Adrenal gland (tissue), 12 donors: ENCODE data around the gene KCNT2. TPM values are rescaled to one million over a fixed set of nuclear protein-coding genes. Genes with fewer than 3 reads are reported as not detected.

Source experiments
- DNase-seq, 7 donors: peaks; one replicate each; pipeline ENCODE4 v3.0.0-alpha.2; 2019 to 2020
- H3K27ac ChIP-seq, 5 donors: fragments of 200-600 bp; sonication (generic) in 4 of 5; 1 replicate in 3 of 5; 2 replicates in 2 of 5; pipeline versions ENCODE4 v1.5.1 to v1.8.0; 2016 to 2020; ENCODE audit warnings: mild to moderate bottlenecking in 1 of 5
- H3K27me3 ChIP-seq: fragments of 200-600 bp; 2 replicates; pipeline ENCODE4 v1.8.0; 2021
- H3K36me3 ChIP-seq, 2 donors: fragments of 200-600 bp; replicated peaks in 1 of 2; 1 replicate in 1 of 2; 2 replicates in 1 of 2; pipeline versions ENCODE4 v1.5.1 to v1.8.0; 2018 to 2022
- H3K4me1 ChIP-seq, 2 donors: fragments of 200-600 bp; replicated peaks in 1 of 2; 1 replicate in 1 of 2; 2 replicates in 1 of 2; pipeline versions ENCODE4 v1.5.1 to v1.8.0; 2018 to 2021
- H3K4me3 ChIP-seq, 4 donors: fragments of 200-600 bp; sonication (generic) in 3 of 4; one replicate each; pipeline ENCODE4 v1.5.1; 2016 to 2018
- H3K9me3 ChIP-seq, 3 donors: fragments of 200-600 bp; sonication (generic) in 1 of 3; replicated peaks in 1 of 3; 1 replicate in 2 of 3; 2 replicates in 1 of 3; pipeline versions ENCODE4 v1.5.1 to v1.8.0; 2016 to 2021
- POLR2A ChIP-seq, 2 donors: fragments of 450-650 bp; IDR thresholded peaks; one replicate each; pipeline ENCODE4 v1.6.1; 2017; ENCODE audit warnings: antibody characterized with exemption in 2 of 2, mild to moderate bottlenecking in 2 of 2, moderate library complexity in 1 of 2
- WGBS, 4 donors: extraction: QIAGEN DNeasy Blood & Tissue Kit in 2 of 4; methylation state at CpG; one replicate each; pipeline versions ENCODE4 v1.1.5 to v1.1.7; 2013 to 2017; 5-methylcytosine and 5-hydroxymethylcytosine counted together
- intact Hi-C, 2 donors: fragments of 100-400 bp; cut with DNase I; formaldehyde crosslinking; loops; one replicate each; pipeline versions ENCODE4 v1.14.1 to v1.15.0; 2022 to 2023
- polyA plus RNA-seq, 3 donors: library from polyadenylated mRNA; stranded (reverse); fragments of 200-250 nt in 2 of 3; fragments of 350-450 nt in 1 of 3; fragmentation: Illumina TruSeq in 1 of 3; extraction: RNeasy Lipid Tissue Mini Kit (QIAGEN cat#74804) in 1 of 3; gene quantifications; one replicate each; pipeline ENCODE4 v1.2.3, GENCODE V29; 2013 to 2014
- total RNA-seq, 9 donors: library from RNA; depleted of rRNA in 4 of 9; stranded (reverse); fragments of >200 nt in 4 of 9; fragments of 120-200 nt in 1 of 9; fragmentation: NEBNext Ultra II Directional in 1 of 9; extraction: Animal tissue kit (Norgen Biotek cat#: 25700) in 1 of 9; gene quantifications; one replicate each; pipeline versions ENCODE4 v1.1.0 to v1.2.4, GENCODE V29; 2013 to 2023
- TF ChIP-seq, protein P1 (sequence below), 6 experiments: fragments of 450-650 bp in 4 of 6; fragments of 200-600 bp in 2 of 6; sonication (generic) in 1 of 6; IDR thresholded peaks; 1 replicate in 5 of 6; 2 replicates in 1 of 6; pipeline versions ENCODE4 v1.5.1 to v1.8.0; 2016 to 2021; ENCODE audit warnings: antibody characterized with exemption in 6 of 6, mild to moderate bottlenecking in 2 of 6, moderate library complexity in 1 of 6
- donor health status: healthy with polysubstance abuse.
- donor health status: Bipolar disorder and iron deficiency.
- donor health status: DM: yes; HTN: yes; CAD: no.
- donor health status: DM: no; HTN: no; CAD: no.
- donor health status: DM: no; HTN: no; CAD: no.
- donor health status: DM: yes; HTN: yes; CAD: no.

The KCNT2 gene
- total and polyA plus RNA-seq, 12 donors, result 0.54 to 4.0 (median 1.2) TPM

DNA sequence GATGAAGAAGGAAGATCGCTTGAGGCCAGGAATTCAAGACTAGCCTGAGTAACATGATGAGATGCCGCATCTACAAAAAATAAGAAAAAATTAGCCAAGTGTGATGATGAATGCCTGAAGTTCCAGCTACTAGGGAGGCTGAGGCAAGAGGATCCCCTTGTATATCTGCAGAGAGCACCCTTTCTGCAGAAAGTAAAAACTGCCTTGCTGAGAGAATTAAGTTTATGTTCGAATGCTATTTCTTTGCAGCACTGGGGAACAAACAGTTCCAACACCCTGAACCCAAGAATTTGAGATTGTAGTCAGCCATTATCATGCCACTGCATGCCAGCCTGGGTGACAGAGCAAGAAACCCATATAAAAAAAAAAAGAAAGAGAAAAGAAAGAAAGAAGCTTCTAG, 20.6 kb upstream of the KCNT2 start:
- TF ChIP-seq, protein P1, sequence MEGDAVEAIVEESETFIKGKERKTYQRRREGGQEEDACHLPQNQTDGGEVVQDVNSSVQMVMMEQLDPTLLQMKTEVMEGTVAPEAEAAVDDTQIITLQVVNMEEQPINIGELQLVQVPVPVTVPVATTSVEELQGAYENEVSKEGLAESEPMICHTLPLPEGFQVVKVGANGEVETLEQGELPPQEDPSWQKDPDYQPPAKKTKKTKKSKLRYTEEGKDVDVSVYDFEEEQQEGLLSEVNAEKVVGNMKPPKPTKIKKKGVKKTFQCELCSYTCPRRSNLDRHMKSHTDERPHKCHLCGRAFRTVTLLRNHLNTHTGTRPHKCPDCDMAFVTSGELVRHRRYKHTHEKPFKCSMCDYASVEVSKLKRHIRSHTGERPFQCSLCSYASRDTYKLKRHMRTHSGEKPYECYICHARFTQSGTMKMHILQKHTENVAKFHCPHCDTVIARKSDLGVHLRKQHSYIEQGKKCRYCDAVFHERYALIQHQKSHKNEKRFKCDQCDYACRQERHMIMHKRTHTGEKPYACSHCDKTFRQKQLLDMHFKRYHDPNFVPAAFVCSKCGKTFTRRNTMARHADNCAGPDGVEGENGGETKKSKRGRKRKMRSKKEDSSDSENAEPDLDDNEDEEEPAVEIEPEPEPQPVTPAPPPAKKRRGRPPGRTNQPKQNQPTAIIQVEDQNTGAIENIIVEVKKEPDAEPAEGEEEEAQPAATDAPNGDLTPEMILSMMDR (IDR thresholded peaks at IDR 0.05), result no peak
- no peak for TF ChIP-seq POLR2A (IDR thresholded peaks at IDR 0.05)
- Histone ChIP-seq H3K4me1 (no peaks in the 10 kb centered on the region), H3K9me3 (no peaks in the 10 kb centered on the region), H3K36me3 (no peaks in the 10 kb centered on the region), H3K27me3 (no peaks in the 10 kb centered on the region), H3K4me3 (no peak overlapping the region), H3K27ac (no peak overlapping the region)
- no peak for DNase-seq
- 86 to 92% (median 89%) methylated on average over 3 of the region's 3 CpGs for WGBS, 4 donors
- intact Hi-C loops, result no loop called here

DNA sequence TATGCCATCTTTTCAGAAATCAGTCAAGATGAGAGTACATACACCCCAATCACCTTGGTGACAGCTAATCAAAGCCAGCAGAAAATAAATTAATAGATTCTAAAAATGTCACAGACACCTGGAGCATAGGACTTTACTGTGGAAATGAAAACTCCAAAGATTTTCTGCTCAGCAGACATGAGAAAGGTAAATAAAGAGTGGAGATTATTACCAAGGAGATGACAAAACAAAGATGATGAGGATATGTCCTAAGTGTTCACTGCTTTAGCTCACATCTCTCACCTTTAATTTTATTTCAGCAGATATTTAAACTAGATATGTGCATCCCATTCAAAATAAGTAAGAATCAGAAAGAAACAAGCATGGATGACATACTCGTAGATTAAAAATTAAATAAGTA, 14.8 kb upstream of the KCNT2 start:
- Histone ChIP-seq H3K36me3 (no peaks in the 10 kb centered on the region), H3K4me1 (no peaks in the 10 kb centered on the region), H3K27me3 (no peaks in the 10 kb centered on the region), H3K4me3 (no peak overlapping the region), H3K27ac (no peak overlapping the region), H3K9me3 (no peaks in the 10 kb centered on the region)
- 69 to 78% (median 76%) methylated on average over 1 of the region's 1 CpG for WGBS, 4 donors
- no peak for DNase-seq
- TF ChIP-seq, protein P1 (IDR thresholded peaks at IDR 0.05), result no peak
- TF ChIP-seq POLR2A (IDR thresholded peaks at IDR 0.05), result no peak
- intact Hi-C loops, result no loop called here

DNA sequence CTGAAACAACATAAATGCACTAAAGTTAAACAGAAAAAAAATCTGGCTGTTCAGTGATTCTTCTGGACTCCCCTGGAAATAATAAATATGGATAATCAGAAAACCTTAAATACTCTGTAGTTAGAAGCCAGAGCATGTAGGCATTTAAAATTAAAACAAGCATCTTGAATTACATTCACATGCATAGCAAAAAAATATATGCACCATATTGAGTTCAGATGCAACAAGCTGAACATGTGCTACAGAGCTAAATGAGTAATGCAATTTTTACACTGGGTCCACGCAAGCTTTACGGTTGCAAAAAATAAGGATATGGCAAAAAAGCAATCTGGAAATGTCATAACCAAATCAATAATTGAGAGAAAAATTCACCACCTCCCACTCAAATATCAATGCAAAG, 11.5 kb upstream of the KCNT2 start:
- no peaks in the 10 kb centered on the region for H3K4me1 ChIP-seq
- WGBS, 4 donors, result 87 to 96% (median 94%) methylated on average over 2 of the region's 2 CpGs
- H3K4me3 ChIP-seq, result no peak overlapping the region
- DNase-seq, result no peak
- H3K9me3 ChIP-seq, result no peaks in the 10 kb centered on the region
- no peak for TF ChIP-seq POLR2A (IDR thresholded peaks at IDR 0.05)
- TF ChIP-seq, protein P1 (IDR thresholded peaks at IDR 0.05), result no peak
- no peaks in the 10 kb centered on the region for H3K27me3 ChIP-seq
- intact Hi-C loops, result no loop called here
- no peaks in the 10 kb centered on the region for H3K36me3 ChIP-seq
- no peak overlapping the region for H3K27ac ChIP-seq

DNA sequence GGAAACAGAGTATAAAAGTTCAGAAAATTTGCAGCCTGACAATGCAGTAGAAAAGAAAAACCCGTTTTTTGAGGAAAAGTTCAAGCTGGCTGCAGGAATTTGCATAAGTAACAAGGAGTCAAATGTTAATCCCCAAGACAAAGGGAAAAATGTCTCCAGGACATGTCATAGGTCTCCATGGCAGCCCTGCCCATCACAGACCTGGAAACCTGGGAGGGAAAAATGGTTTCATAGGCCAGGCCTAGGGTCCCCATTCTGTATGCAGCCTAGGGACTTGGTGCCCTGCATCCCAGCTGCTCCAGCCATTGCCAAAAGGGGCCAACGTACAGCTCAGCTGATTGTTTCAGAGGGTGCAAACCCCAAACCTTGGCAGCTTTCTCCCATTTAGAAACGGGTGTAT, 3.6 kb upstream of the KCNT2 start:
- Histone ChIP-seq H3K36me3 (no peaks in the 10 kb centered on the region), H3K9me3 (no peaks in the 10 kb centered on the region), H3K4me1 (peaks cover 0 to 5% of the 10 kb centered on the region in 2 donors), H3K27ac (no peak overlapping the region), H3K4me3 (no peak overlapping the region), H3K27me3 (no peaks in the 10 kb centered on the region)
- intact Hi-C loops, result no loop called here
- 56 to 65% (median 59%) methylated on average over 3 of the region's 3 CpGs for WGBS, 4 donors
- TF ChIP-seq POLR2A (IDR thresholded peaks at IDR 0.05), result no peak
- TF ChIP-seq, protein P1 (IDR thresholded peaks at IDR 0.05), result no peak
- DNase-seq, result no peak
